ENCODE results near the gene PLA2G4B.
A peak's percentile ranks its signal among the peaks of the same experiment; 100 is the strongest.

The PLA2G4B gene

DNA sequence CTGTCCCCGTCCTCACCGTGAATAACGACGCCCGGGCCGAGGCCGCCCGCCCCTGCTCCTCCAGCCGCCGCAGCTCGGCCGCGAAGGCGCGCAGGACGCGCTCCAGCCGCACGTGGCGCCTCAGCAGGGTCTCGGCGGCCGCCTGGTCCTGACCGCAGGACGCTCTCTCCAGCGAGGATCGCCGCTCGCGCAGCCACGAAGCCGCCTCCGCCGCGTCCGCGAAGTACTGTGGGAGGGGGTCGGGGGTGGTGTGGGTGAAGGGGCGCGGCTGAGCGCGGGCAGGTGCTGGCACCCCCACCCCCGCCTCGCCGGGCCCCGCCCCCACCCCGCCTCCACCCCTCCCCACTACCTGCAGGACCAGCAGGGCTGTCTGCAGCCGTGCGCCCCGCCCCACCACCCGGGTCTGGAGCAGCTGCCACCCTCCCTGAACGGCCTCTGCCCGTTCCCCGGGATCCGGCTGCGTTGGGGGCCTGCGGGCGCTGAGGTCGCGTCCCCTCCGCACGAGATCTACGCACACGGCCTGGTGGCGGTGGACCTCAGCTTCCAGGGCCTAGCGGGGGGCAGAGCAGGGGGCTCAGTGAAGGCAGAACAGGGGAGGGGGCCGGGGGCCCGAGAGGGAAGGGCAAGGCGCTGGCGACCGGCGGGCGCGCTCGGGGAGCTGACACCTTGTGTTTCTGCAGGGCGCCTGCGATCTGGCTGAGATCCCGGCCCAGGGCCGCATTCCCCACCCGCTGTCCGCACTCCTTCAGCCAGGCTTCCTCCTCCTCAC lies 43.5 kb downstream of the PLA2G4B start:
- DNase-seq (ENCODE audit: low spot score) (no peak), ATAC-seq (ENCODE audit: low read depth) (peak; percentile 6; the same call in 1 of the 3 replicates)
- Histone ChIP-seq H3K27ac (ENCODE audit: poor library complexity, severe bottlenecking) (no peak overlapping the region), H3K4me3 (ENCODE audit: severe bottlenecking) (no peak overlapping the region), H3K27me3 (ENCODE audit: insufficient read depth, poor library complexity, severe bottlenecking) (no peaks in the 10 kb centered on the region), H3K4me1 (ENCODE audit: insufficient read depth, poor library complexity, severe bottlenecking) (peaks cover 3% of the 10 kb centered on the region), H3K36me3 (ENCODE audit: low read depth) (no peaks in the 10 kb centered on the region), H3K9me3 (ENCODE audit: severe bottlenecking) (no peaks in the 10 kb centered on the region)
- TF ChIP-seq, protein P1, sequence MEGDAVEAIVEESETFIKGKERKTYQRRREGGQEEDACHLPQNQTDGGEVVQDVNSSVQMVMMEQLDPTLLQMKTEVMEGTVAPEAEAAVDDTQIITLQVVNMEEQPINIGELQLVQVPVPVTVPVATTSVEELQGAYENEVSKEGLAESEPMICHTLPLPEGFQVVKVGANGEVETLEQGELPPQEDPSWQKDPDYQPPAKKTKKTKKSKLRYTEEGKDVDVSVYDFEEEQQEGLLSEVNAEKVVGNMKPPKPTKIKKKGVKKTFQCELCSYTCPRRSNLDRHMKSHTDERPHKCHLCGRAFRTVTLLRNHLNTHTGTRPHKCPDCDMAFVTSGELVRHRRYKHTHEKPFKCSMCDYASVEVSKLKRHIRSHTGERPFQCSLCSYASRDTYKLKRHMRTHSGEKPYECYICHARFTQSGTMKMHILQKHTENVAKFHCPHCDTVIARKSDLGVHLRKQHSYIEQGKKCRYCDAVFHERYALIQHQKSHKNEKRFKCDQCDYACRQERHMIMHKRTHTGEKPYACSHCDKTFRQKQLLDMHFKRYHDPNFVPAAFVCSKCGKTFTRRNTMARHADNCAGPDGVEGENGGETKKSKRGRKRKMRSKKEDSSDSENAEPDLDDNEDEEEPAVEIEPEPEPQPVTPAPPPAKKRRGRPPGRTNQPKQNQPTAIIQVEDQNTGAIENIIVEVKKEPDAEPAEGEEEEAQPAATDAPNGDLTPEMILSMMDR (IDR thresholded peaks at IDR 0.05; ENCODE audit: poor library complexity, severe bottlenecking), result no peak

DNA sequence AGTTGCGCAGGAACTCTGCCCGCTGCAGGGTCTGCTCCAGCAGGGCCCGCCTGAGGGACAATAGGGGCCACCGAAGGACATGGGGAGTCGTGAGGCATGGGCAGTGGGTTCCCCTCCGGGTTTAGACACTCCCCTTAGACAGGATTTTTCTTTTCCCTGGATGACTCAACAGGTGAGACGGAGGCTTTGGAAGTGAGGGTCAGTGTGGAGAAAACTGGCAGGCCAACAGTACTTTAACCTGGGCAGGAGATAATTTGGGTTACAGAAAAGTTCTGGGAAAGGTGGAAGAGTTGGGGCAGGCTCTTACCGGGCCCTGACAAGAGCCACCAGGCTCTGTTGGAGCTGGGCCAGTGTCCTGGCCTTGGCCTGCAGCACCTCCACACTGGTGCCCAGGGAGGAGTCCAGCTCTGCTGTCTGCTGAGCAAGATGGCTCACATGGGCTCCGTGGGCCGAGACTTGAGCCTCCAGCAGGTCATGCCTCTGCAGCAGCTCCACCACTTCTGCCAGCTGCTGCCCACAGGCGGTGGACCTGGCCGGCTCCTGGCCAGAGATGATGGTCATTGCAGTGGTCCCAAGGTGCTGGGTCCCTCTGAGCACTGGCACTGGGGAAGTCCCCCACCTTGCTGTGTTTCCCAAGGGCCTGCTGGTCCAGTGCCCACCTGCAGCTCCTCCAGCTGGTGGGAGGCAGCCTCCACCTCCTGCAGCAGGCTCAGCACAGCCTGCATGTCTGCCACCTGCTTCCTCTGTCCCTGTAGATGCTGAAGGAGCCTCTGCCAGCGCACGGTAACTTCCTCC lies 44.2 kb downstream of the PLA2G4B start:
- Histone ChIP-seq H3K9me3 (ENCODE audit: severe bottlenecking) (no peaks in the 10 kb centered on the region), H3K4me1 (ENCODE audit: insufficient read depth, poor library complexity, severe bottlenecking) (peaks cover 3% of the 10 kb centered on the region), H3K27me3 (ENCODE audit: insufficient read depth, poor library complexity, severe bottlenecking) (no peaks in the 10 kb centered on the region), H3K27ac (ENCODE audit: poor library complexity, severe bottlenecking) (no peak overlapping the region), H3K4me3 (ENCODE audit: severe bottlenecking) (no peak overlapping the region), H3K36me3 (ENCODE audit: low read depth) (no peaks in the 10 kb centered on the region)
- TF ChIP-seq, protein P1 (IDR thresholded peaks at IDR 0.05; ENCODE audit: poor library complexity, severe bottlenecking), result no peak
- ATAC-seq (ENCODE audit: low read depth), result peak; percentile 26; the same call in 1 of the 3 replicates
- DNase-seq (ENCODE audit: low spot score), result no peak

DNA sequence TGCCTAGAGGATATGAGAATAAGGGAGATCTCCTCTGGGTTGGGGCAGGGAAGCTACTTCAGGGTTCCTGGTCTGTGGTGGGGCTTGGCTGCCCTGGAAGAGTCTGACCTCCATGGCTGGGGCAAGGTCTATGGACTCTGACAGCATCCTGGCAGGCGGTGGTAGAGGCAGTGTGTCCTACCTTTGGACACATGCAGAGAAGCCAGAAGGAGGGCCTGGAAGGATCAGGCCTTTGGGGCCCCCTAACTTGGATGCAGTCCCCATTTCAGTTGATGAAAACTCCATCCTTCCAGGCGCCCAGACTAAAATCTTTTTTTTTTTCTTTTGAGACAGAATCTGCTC lies 44.8 kb downstream of the PLA2G4B start:
- Histone ChIP-seq H3K27ac (ENCODE audit: poor library complexity, severe bottlenecking) (no peak overlapping the region), H3K4me1 (ENCODE audit: insufficient read depth, poor library complexity, severe bottlenecking) (peaks cover 3% of the 10 kb centered on the region), H3K4me3 (ENCODE audit: severe bottlenecking) (no peak overlapping the region), H3K27me3 (ENCODE audit: insufficient read depth, poor library complexity, severe bottlenecking) (no peaks in the 10 kb centered on the region), H3K9me3 (ENCODE audit: severe bottlenecking) (no peaks in the 10 kb centered on the region), H3K36me3 (ENCODE audit: low read depth) (no peaks in the 10 kb centered on the region)
- DNase-seq (ENCODE audit: low spot score) (no peak), ATAC-seq (ENCODE audit: low read depth) (no peak)
- TF ChIP-seq, protein P1 (IDR thresholded peaks at IDR 0.05; ENCODE audit: poor library complexity, severe bottlenecking), result no peak

DNA sequence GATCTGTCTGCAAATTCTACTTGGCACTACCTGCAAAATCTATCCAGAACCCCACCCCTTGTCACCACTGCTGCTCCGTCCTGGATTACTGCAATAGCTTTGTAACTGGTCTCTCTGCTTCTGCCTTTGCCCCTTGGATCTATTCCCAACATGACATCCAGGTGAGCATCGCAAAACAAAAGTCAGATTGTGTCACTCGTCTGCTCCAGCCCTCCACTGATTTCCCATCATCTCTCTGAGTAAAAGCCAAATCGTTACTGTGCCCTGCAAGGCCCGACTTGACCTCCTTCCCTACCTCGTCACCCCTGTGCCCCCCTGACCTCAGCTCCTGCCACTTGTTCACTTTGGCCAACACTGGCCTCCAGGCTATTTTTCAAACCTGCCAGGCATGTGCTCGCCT lies 45.8 kb downstream of the PLA2G4B start:
- Histone ChIP-seq H3K4me3 (ENCODE audit: severe bottlenecking) (no peak overlapping the region), H3K27ac (ENCODE audit: poor library complexity, severe bottlenecking) (no peak overlapping the region), H3K27me3 (ENCODE audit: insufficient read depth, poor library complexity, severe bottlenecking) (no peaks in the 10 kb centered on the region), H3K36me3 (ENCODE audit: low read depth) (no peaks in the 10 kb centered on the region), H3K4me1 (ENCODE audit: insufficient read depth, poor library complexity, severe bottlenecking) (peaks cover 3% of the 10 kb centered on the region), H3K9me3 (ENCODE audit: severe bottlenecking) (no peaks in the 10 kb centered on the region)
- TF ChIP-seq, protein P1 (IDR thresholded peaks at IDR 0.05; ENCODE audit: poor library complexity, severe bottlenecking), result no peak
- DNase-seq (ENCODE audit: low spot score) (no peak), ATAC-seq (ENCODE audit: low read depth) (no peak)

Data from RWPE2 (cell line).